Sigmoid colon (tissue), 4 donors: ENCODE results near the gene CARM1.

Source experiments
- CTCF ChIP-seq, 4 experiments: fragments of 450-650 bp in 3 of 4; fragments of 200-600 bp in 1 of 4; IDR thresholded peaks; one replicate each; pipeline ENCODE4 v1.5.1; 2016 to 2019; ENCODE audit warnings: antibody characterized with exemption in 4 of 4, mild to moderate bottlenecking in 3 of 4, moderate library complexity in 2 of 4
- EP300 ChIP-seq, 4 donors: sonication (generic); formaldehyde crosslinking; IDR thresholded peaks; one replicate each; pipeline ENCODE4 v1.6.1; 2017; ENCODE audit warnings: antibody characterized with exemption in 4 of 4
- POLR2A ChIP-seq, 2 donors: fragments of 450-650 bp; IDR thresholded peaks; one replicate each; pipeline ENCODE4 v1.6.1; 2016; ENCODE audit warnings: antibody characterized with exemption in 2 of 2, mild to moderate bottlenecking in 2 of 2, moderate library complexity in 2 of 2
- POLR2AphosphoS5 ChIP-seq, 4 donors: sonication (generic); formaldehyde crosslinking; IDR thresholded peaks; one replicate each; pipeline ENCODE4 v1.6.1; 2017; ENCODE audit warnings: antibody characterized with exemption in 4 of 4

- no peak for TF ChIP-seq POLR2AphosphoS5 (IDR thresholded peaks at IDR 0.05)
- no peak for TF ChIP-seq EP300 (IDR thresholded peaks at IDR 0.05)
- no peak for TF ChIP-seq CTCF (IDR thresholded peaks at IDR 0.05)
- no peak for TF ChIP-seq POLR2A (IDR thresholded peaks at IDR 0.05)
These were observed 51.3 kb downstream of the CARM1 start for GRCh38 chr19:10922638-10923014.
